ENCODE data around the gene ARMC5. TPM values are rescaled to one million over a fixed set of nuclear protein-coding genes. Genes with fewer than 3 reads are reported as not detected.
"Not testable (repeated sequence)": the region's sequence is repeated elsewhere in the genome, so short reads cannot be mapped to it uniquely, and the experiment has no call there.

The ARMC5 gene
- total RNA-seq, 1 donor from 2014 or later: 14.6 TPM

DNA sequence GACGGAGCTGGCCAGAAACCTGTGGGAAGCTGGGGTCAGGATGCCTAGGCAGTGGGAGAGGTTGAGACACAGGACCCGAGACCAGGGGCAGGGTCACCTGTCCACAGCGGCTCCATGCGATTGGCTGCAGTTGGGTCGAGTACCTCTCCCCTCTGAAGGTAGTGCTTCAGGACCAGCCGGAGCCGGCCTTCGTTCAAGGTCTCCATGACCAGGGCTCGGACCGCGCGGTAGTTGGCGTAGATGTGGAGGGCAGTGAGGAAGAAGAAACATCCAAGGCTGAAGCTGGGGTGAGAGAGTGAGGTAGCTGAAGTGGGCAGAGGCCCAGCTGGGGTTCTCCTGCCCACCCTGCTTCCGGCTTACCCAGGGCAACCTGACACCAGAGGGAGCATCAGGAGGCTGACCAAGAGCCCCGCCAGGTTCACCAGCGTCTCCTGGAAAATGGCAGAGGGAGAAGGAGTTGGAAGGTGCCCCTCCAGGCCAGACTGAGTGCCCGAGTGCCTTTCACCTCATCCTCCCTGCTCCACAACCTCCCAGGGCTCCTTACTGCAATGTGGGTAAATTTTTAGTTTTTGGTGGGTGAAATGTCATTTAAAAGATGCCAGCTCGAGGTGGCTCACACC lies 34.3 kb downstream of the ARMC5 start:
- intact Hi-C loops (cut with micrococcal nuclease): no loop called here

DNA sequence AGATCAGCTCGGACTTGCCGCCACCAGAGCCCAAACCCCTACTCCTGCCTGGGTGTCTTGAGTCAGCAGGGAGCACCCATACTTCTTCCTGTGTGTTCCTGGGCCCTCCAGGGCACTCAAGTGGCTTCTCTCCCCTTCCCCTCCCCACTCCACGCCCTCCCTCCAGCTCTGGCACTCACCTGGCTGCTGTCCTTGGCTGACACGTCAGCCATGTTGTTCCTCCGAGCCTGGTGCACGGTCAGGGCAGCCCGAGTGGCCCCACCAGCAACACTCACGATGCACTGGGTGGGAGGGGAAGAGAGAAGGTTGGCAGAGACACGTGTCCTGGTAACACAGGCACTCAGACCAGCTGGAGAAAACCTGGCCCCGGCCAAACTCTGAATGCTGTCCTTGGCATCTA lies 37.4 kb downstream of the ARMC5 start:
- intact Hi-C loops (cut with micrococcal nuclease): no loop called here

DNA sequence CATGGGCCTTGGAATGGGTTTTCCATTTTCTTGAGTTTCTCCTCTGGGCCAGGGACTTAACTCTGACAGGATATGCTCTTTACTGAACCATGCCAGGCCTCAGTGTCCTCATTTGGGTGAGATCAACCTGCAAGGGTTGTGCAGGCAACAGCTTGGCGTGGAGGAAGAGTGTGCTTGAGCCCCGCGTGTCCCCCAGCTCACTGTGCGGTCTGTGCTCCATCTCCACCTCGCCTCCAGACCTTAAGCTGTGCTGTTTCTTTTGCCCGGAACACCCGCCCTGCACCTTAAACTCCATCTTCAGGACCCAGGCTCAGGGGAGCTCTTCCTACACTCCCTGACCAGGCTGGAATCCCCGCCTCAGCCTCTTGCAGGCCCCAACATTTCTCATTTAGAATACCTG lies 39.2 kb downstream of the ARMC5 start:
- intact Hi-C loops (cut with micrococcal nuclease): no loop called here

DNA sequence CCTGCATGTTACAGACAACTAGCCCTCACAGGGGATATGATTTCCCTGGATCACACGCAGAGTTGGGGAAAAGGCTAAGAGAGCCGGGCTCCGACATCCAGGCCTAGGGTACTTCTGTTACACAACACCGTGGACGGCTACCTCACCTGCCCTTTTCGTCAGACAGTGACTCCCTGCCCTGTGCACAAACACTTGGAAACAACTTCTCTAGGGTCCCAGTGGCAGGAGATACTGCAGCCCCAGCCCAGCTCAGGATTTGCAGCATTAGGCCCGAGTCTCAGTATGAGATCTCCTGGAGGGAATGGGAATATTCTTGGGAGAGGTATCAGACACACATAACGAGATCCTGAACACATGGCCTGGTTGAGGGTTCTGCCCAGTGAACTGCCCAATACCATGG lies 40.6 kb downstream of the ARMC5 start:
- intact Hi-C loops (cut with micrococcal nuclease): no loop called here

DNA sequence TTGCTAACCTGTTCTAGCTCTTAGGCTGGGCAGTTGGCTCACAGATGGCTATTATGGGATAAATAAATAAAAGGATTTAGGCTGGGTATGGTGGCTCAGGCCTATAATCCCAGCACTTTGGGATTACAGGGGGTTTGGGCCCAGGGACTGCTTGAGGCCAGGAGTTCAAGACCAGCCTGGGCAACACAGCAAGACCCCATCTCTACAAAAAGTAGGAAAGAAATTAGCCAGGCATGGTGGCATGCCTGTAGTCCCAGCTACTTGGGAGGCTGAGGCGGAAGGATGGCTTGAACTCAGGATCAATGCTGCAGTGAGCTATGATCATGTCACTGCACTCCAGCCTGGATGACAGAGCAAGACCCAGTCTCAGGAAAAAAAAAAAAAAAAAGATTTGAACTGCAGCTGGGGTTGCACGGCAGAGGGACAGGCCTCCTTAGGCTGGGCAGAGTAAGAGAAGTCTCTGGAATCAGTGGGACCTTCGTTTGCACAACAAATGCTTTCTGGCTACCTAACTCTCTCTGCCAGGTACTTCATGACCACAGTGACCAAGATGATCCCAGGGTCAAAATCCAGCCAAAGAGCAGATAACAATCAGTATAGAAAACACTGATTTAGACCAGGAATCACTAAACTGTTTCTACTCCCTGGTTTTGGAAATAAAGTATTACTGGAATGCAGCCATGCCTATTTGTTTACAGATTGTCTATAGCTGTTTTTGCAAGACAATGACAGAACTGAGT lies 42.1 kb downstream of the ARMC5 start:
- intact Hi-C loops (cut with micrococcal nuclease): no loop called here

DNA sequence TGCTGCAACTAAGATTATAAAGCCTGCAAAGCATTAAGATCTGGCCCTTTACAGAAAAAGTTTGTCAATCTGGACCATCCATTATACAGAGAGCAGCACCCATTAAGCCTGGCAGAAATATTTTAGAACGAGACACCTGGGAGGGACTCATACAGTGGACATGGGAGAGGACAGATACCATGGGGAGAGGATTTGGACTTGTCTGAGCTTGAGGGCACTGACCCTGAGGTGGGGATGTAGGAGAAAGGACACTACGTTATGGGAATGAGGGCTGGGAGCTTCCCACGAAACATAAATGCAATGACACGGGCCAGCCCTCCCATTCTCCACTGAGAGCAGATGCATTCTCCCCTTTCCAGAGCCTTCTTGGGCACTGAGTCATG lies 42.7 kb downstream of the ARMC5 start:
- intact Hi-C loops (cut with micrococcal nuclease): no loop called here

DNA sequence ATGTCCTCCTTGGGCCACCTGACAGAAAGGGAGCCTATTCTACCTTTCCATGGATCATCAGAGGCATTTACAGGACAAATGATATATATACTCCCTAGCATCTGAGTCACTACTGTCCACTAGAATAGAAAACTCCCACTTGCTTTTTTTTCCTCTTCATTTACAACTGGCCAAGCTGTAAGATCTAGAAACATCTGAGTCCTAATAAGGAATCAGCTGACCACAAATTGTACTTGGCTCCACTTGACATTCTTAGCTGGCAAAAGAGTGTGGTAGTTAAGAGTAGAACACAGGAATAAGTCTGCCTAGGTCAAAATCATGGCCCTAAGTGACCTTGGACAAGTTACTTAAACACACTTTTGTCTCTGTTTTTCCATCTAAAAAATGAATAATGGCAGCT lies 43.7 kb downstream of the ARMC5 start:
- intact Hi-C loops (cut with micrococcal nuclease): no loop called here

DNA sequence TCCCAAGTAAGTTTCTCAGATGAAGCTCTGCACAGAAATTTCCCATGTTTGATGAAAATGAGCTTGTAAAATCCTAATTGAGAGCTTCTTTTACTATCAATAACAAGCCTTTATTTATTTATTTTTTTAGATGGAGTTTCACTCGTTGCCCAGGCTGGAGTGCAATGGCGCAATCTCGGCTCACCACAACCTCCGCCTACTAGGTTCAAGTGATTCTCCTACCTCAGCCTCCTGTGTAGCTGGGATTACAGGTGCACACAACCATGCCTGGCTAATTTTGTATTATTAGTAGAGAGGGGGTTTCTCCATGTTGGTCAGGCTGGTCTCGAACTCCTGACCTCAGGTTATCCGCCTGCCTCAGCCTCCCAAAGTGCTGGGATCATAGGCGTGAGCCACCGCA lies 44.3 kb downstream of the ARMC5 start:
- intact Hi-C loops (cut with micrococcal nuclease): not testable (repeated sequence)

DNA sequence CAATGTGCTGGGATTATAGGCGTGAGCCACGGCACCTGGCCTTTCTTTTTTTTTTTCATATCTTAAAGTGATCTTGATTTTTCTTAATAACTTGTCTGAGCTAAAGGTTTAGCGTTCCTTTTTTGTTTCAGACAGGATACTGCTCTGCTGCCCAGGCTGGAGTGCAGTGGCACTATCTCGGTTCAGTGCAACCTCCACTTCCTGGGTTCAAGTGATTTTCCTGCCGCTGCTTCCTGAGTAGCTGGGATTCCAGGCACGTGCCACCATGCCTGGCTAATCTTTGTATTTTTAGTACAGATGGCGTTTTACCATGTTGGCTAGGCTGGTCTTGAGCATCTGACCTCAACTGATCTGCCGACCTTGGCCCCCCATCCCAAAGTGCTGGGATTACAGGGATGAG lies 44.9 kb downstream of the ARMC5 start:
- intact Hi-C loops (cut with micrococcal nuclease): no loop called here

DNA sequence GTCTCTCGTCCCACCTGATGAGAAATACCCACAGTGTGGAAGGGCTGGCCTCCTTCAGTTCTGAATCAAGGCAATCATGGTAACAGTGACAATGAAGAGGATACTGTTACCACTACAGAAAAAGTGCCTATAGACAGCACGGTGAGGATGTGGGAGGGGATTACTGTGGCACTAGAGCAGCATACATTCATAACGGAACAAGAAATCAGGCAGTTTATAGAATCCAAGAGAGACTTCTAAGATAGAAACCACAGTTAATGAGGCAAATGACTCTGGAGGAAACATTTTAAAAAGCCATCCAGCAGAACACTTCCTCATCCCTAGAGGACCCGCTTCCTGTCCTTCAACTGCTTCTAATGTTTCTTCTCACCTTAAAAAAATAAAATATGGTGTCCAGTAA lies 46.2 kb downstream of the ARMC5 start:
- intact Hi-C loops (cut with micrococcal nuclease): loop anchor here (5.0 kb wide), 1 partner anchor 362 kb away; no protein-coding TSS in a partner anchor

DNA sequence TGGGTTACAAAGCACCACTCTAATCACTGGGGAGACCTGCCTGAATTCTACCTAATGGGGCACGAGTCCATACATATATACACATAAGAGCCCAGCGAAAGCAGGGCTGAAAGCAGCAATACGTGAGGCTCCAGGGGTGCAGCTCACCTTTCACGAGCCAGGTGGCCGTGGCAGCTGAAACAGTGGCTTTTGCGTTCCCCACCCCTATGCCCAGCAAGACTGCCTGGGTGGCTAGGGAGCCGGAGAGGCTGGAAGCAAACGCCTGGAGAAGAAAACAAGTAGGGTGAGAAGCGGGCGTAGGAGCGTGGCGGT lies 48.3 kb downstream of the ARMC5 start:
- intact Hi-C loops (cut with micrococcal nuclease): loop anchor here (2.0 to 5.0 kb wide), 2 partner anchors 31 to 360 kb away; no protein-coding TSS in a partner anchor

DNA sequence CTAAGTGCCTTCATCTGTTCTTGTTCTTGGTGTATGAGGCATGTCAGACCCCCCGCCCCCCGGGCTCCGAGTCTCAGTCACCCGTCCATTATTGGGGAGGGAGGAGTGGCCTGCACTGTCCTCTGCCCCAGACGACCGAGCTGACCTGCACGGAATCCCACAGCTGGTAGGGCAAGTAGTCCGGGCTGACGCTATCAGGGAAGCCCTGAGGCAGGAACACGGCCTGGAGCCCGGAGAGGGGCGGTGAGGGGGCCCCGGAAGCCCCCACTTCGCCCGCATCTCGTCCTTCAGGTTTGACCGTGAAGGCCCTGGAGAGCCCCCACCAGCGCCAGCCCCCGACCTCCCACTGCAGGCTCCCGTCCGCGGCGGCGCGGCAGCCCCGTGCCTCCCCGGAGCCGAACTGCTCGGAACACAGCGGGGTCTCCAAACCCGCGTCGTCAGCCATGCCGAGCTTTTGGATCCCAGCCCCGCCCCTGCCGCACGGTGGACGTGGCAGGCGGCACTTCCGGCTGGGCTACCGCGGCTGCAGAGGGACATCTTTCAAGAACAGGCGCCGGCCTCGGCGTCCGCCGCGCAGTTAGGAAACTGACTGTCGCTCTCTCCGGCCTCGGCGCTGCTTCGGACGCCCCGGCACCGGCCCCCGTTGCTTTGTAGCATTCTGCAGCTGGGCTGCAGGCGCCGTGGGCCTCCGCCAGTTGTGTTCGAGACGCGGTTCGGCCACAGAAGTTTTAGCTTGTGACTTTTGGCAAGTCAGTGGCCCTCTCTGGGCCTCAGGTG lies 48.8 kb downstream of the ARMC5 start, which contains the start of gene RUSF1:
RUSF1 (minus strand) TSS at position 463 of the 777 bp plus-strand sequence; CDS start at position 445, 18 bp downstream.
- intact Hi-C loops (cut with micrococcal nuclease): loop anchor here (1.0 to 5.0 kb wide), 5 partner anchors 21 to 359 kb away; a partner anchor contains a TSS

DNA sequence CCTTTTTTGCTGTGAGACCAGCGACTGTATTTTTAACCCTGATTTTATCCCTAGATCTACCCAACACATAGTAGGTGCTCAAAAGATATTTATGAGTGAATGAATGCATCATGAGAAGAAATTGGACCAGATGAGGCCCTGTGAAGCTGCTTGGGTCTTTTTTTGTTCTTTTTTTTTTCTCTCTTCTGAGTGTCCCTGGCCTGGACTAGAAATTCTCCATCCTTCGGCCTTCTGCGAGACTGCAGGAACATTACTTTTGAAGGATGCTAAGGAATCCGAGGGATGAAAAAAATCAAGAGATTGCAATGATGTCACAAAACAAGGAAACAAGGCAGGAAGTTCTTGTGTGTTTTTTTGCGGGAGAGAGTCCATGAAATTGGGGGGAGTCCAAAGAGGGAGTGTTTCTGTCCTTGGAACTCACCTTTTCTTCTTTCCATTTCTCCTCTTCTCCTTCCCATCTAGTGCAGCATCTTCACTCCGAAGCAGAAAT lies 49.5 kb downstream of the ARMC5 start:
- intact Hi-C loops (cut with micrococcal nuclease): loop anchor here (1.0 to 5.0 kb wide), 4 partner anchors 21 to 359 kb away; a partner anchor contains a TSS

DNA sequence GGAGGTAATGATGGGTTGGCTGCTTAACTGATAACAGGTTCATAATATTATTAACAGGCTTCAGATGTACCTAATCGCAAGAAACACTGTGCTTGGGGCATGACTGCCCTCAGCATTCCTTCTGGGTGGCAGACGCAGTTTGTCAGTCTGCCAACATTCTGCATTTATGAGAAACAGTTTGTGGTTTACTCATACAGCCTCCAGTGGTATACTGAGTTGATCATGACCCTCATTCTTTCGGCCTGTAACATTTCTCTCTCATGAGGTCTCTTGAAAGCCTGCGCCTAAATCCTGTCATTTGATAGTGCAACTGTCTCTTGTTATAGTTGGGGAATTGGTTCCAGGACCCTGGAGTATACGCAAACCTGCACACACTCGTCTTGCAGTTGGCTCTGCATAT lies 53.8 kb downstream of the ARMC5 start:
- intact Hi-C loops (cut with micrococcal nuclease): no loop called here

DNA sequence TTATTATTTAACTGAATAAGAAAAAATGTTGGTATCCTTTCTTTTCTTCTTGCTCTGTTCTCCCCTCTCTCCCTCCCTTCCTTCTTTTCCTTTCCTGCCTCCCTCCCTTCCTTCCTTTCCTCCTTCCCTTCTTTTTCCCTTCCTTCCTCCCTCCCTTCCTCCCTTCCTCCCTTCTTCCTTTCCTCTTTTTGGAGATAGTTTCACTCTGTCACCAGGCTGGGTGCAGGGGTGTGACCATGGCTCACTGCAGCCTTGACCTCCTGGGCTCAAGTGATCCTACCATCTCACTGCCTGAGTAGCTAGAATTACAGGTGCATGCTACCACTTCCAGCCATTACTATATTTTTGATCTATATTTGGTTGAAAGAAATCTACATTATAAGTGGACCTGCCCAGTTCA lies 54.6 kb downstream of the ARMC5 start:
- intact Hi-C loops (cut with micrococcal nuclease): no loop called here

Other genes with a start within 250 kb of the ARMC5 start
- gene TRIM72, start 245.4 kb upstream of the ARMC5 start, total RNA-seq: not detected in 2 replicates
- not detected in 2 replicates for gene PYDC1, start 242.4 kb upstream of the ARMC5 start, total RNA-seq
- 48.3 and 53.1 TPM in 2 replicates for gene ITGAM, start 199.5 kb upstream of the ARMC5 start, total RNA-seq
- gene ITGAX, start 104.3 kb upstream of the ARMC5 start, total RNA-seq: 41.7 and 42.7 TPM in 2 replicates
- 0.27 TPM in 1 of 2 replicates, not detected in the other for gene ITGAD, start 66.2 kb upstream of the ARMC5 start, total RNA-seq
- not detected in 2 replicates for gene COX6A2, start 31.1 kb upstream of the ARMC5 start, total RNA-seq
- 0.09 and 0.43 TPM in 2 replicates for gene ZNF843, start 16.7 kb upstream of the ARMC5 start, total RNA-seq
- gene TGFB1I1, start 12.7 kb downstream of the ARMC5 start, total RNA-seq: 0.18 and 0.64 TPM in 2 replicates
- gene SLC5A2, start 23.6 kb downstream of the ARMC5 start, total RNA-seq: not detected in 2 replicates
- gene RUSF1, start 48.9 kb downstream of the ARMC5 start, total RNA-seq: 37.6 and 42.7 TPM in 2 replicates
- gene AHSP, start 68.4 kb downstream of the ARMC5 start, total RNA-seq: not detected in 2 replicates

All from T-helper 2 cell treated with Interferon-gamma antibody and Interleukin-4, amounts not matched to agents 100 ng/mL and 5 ng/mL, for 36 hours (primary cell).